Measurements from ENCODE around the gene SLC17A5.
"Not testable (repeated sequence)": the region's sequence is repeated elsewhere in the genome, so short reads cannot be mapped to it uniquely, and the experiment has no call there.

SLC17A5 gene

GRCh38 chr6:73666393-73666792, 12.6 kb upstream of the SLC17A5 start:
- no peak for DNase-seq (ENCODE audit: low read depth, low spot score)

- DNase-seq (ENCODE audit: low read depth, low spot score), result no peak
Measured at GRCh38 chr6:73665686-73666319, 12.0 kb upstream of the SLC17A5 start.

- DNase-seq (ENCODE audit: low read depth, low spot score), result no peak
Measured at GRCh38 chr6:73664701-73665100, 10.9 kb upstream of the SLC17A5 start.

- no peak for DNase-seq (ENCODE audit: low read depth, low spot score)
Measured at GRCh38 chr6:73657201-73657600, 3.4 kb upstream of the SLC17A5 start.

- no peak for DNase-seq (ENCODE audit: low read depth, low spot score)
Measured at GRCh38 chr6:73656531-73657145, 2.8 kb upstream of the SLC17A5 start.

- DNase-seq (ENCODE audit: low read depth, low spot score), result no peak
Measured at GRCh38 chr6:73655341-73655917, 1.6 kb upstream of the SLC17A5 start.

- no peak for DNase-seq (ENCODE audit: low read depth, low spot score)
Measured at GRCh38 chr6:73652637-73653570, 888 bp downstream of the SLC17A5 start.

- no peak for DNase-seq (ENCODE audit: low read depth, low spot score)
Measured at GRCh38 chr6:73649783-73650182, 4.0 kb downstream of the SLC17A5 start.

GRCh38 chr6:73648166-73648565, 5.6 kb downstream of the SLC17A5 start:
- DNase-seq (ENCODE audit: low read depth, low spot score), result no peak

- DNase-seq (ENCODE audit: low read depth, low spot score), result no peak
Measured at GRCh38 chr6:73644941-73645591, 8.7 kb downstream of the SLC17A5 start.

GRCh38 chr6:73644030-73644429, 9.8 kb downstream of the SLC17A5 start:
- no peak for DNase-seq (ENCODE audit: low read depth, low spot score)

GRCh38 chr6:73642530-73642929, 11.3 kb downstream of the SLC17A5 start:
- no peak for DNase-seq (ENCODE audit: low read depth, low spot score)

- no peak for DNase-seq (ENCODE audit: low read depth, low spot score)
Measured at GRCh38 chr6:73640179-73640750, 13.5 kb downstream of the SLC17A5 start.

- DNase-seq (ENCODE audit: low read depth, low spot score), result no peak
Measured at GRCh38 chr6:73639040-73639439, 14.8 kb downstream of the SLC17A5 start.

- no peak for DNase-seq (ENCODE audit: low read depth, low spot score)
Measured at GRCh38 chr6:73637404-73637803, 16.4 kb downstream of the SLC17A5 start.

- DNase-seq (ENCODE audit: low read depth, low spot score), result no peak
Measured at GRCh38 chr6:73636048-73636447, 17.7 kb downstream of the SLC17A5 start.

- no peak for DNase-seq (ENCODE audit: low read depth, low spot score)
Measured at GRCh38 chr6:73632346-73632745, 21.4 kb downstream of the SLC17A5 start.

GRCh38 chr6:73631849-73632248, 21.9 kb downstream of the SLC17A5 start:
- DNase-seq (ENCODE audit: low read depth, low spot score), result no peak

- no peak for DNase-seq (ENCODE audit: low read depth, low spot score)
Measured at GRCh38 chr6:73630401-73630800, 23.4 kb downstream of the SLC17A5 start.

GRCh38 chr6:73624896-73625295, 28.9 kb downstream of the SLC17A5 start:
- DNase-seq (ENCODE audit: low read depth, low spot score), result no peak

- DNase-seq (ENCODE audit: low read depth, low spot score), result not testable (repeated sequence)
Measured at GRCh38 chr6:73623480-73623879, 30.3 kb downstream of the SLC17A5 start.

Measured in brain pericyte (primary cell).